Mucosa of rectum (tissue), 2 donors: ENCODE data around the gene PPHLN1.
A peak's percentile ranks its signal among the peaks of the same experiment; 100 is the strongest.

Experiments
- H3K27ac ChIP-seq, 2 donors: one replicate each; pipeline ENCODE4 v1.7.0; 2013; ENCODE audit warnings: inconsistent platforms in 2 of 2, low read depth in 2 of 2, low read length in 2 of 2
- H3K27me3 ChIP-seq, 2 donors: one replicate each; pipeline ENCODE4 v1.7.0; 2013; ENCODE audit warnings: low read length in 2 of 2; ENCODE audit not compliant: control insufficient read depth in 2 of 2, insufficient read depth in 2 of 2
- H3K36me3 ChIP-seq, 2 donors: one replicate each; pipeline ENCODE4 v1.7.0; 2013; ENCODE audit warnings: low read length in 2 of 2; ENCODE audit not compliant: control insufficient read depth in 2 of 2, insufficient read depth in 2 of 2
- H3K4me1 ChIP-seq, 2 donors: one replicate each; pipeline ENCODE4 v1.7.0; 2013; ENCODE audit warnings: low read length in 2 of 2, mild to moderate bottlenecking in 1 of 2; ENCODE audit not compliant: control insufficient read depth in 2 of 2, insufficient read depth in 2 of 2
- H3K4me3 ChIP-seq, 2 donors: one replicate each; pipeline ENCODE4 v1.7.0; 2013; ENCODE audit warnings: low read length in 2 of 2
- H3K9ac ChIP-seq, 2 donors: one replicate each; pipeline ENCODE4 v1.7.0; 2013; ENCODE audit warnings: low read length in 2 of 2, low read depth in 1 of 2, mild to moderate bottlenecking in 1 of 2
- H3K9me3 ChIP-seq, 2 donors: one replicate each; pipeline ENCODE4 v1.7.0; 2013; ENCODE audit warnings: low read length in 2 of 2; ENCODE audit not compliant: control insufficient read depth in 2 of 2
- donor health status: healthy.
- donor health status: Normal muscosa, but diverticular disease.

Gene PPHLN1

GRCh38 chr12:42450248-42450647 lies 124.3 kb downstream of the PPHLN1 start:
- Histone ChIP-seq H3K27ac (no peak overlapping the region), H3K27me3 (no peaks in the 10 kb centered on the region), H3K9me3 (no peaks in the 10 kb centered on the region), H3K4me3 (no peak overlapping the region), H3K4me1 (no peaks in the 10 kb centered on the region), H3K36me3 (peaks cover 2 to 8% of the 10 kb centered on the region in 2 donors), H3K9ac (no peak overlapping the region)

DNA sequence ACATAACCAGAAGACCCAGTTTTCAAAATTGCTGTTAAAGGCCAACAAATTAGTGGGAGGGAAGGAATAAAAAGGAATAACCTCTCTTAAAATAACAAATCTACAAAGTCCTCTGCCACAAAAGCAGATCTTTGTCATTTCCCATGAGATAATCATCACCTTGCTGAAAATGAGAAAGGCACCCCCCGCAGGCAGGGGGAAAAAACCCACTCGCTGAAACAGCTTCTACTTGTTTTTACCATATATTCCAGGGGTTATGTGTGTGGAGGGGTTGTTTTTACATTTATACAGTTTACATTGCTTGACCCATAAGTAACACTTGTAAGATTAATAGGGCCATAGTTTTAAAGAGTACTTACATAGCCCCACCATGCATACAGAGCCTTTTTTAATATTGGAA lies 132.6 kb downstream of the PPHLN1 start:
- H3K27ac ChIP-seq = no peak overlapping the region
- no peak overlapping the region for H3K9ac ChIP-seq
- H3K9me3 ChIP-seq = no peaks in the 10 kb centered on the region
- H3K36me3 ChIP-seq = no peaks in the 10 kb centered on the region
- H3K4me1 ChIP-seq = no peaks in the 10 kb centered on the region
- no peak overlapping the region for H3K4me3 ChIP-seq
- no peaks in the 10 kb centered on the region for H3K27me3 ChIP-seq

DNA sequence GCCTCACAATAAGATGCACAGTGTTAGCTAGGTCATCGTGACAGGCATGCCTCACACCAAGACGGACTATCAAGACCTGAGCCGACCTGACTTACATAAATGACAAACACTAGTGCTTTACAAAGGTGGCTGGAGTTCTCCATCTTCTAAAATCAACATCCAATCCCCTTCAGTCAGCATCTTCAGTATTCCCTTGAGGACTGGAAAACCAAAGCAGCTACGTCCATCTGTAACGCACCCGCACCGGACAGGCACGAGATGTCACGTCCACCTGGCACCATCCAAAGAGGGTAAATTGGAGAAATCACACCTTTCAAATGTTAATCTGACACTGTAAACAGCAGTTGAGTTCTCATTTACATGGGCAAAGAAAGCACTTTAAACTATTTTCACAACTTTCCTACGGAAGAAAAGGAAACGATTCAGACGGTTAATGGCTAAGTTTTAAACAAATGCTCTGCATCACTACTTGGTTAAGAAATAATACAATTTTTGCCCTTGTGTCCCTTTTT lies 133.4 kb downstream of the PPHLN1 start:
- no peaks in the 10 kb centered on the region for H3K27me3 ChIP-seq
- no peak overlapping the region for H3K27ac ChIP-seq
- no peaks in the 10 kb centered on the region for H3K9me3 ChIP-seq
- H3K4me3 ChIP-seq = no peak overlapping the region
- H3K4me1 ChIP-seq = no peaks in the 10 kb centered on the region
- no peaks in the 10 kb centered on the region for H3K36me3 ChIP-seq
- H3K9ac ChIP-seq = no peak overlapping the region

- H3K27me3 ChIP-seq = no peaks in the 10 kb centered on the region
- H3K9me3 ChIP-seq = no peaks in the 10 kb centered on the region
- H3K9ac ChIP-seq = no peak overlapping the region
- H3K27ac ChIP-seq = no peak overlapping the region
- peaks cover 0 to 4% of the 10 kb centered on the region in 2 donors for H3K36me3 ChIP-seq
- no peak overlapping the region for H3K4me3 ChIP-seq
- no peaks in the 10 kb centered on the region for H3K4me1 ChIP-seq
Observed at GRCh38 chr12:42462486-42462885, 136.5 kb downstream of the PPHLN1 start.

GRCh38 chr12:42463671-42464070 lies 137.7 kb downstream of the PPHLN1 start:
- peaks cover 0 to 4% of the 10 kb centered on the region in 2 donors for H3K36me3 ChIP-seq

DNA sequence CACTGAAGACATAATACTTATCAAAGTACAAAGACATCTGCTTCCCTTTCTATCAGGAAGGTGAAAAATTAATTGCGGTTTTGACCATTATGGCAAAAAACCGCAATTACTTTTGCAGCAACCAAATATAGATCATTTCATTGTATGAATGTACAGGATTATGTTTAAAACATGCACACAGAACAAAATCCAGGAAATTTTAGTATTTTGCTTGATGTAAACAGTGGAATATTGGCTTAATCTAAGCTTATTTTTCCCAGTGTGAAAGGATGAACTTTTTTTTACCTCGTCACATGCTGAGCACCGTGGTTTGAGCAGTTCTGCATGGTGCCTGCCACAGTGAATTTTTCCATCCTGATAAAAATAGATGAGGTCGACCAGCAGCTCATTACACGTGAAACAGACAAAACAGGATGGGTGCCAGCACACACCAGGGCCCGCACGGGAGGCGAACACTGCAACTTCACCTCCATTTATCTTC lies 142.4 kb downstream of the PPHLN1 start:
- Histone ChIP-seq H3K4me3 (no peak overlapping the region), H3K36me3 (peaks cover 0 to 4% of the 10 kb centered on the region in 2 donors), H3K9ac (no peak overlapping the region), H3K9me3 (no peaks in the 10 kb centered on the region), H3K27ac (peak overlapping the region in 1 of 2 donors; percentile 39), H3K27me3 (no peaks in the 10 kb centered on the region), H3K4me1 (no peaks in the 10 kb centered on the region)

More at GRCh38 chr12:42463671-42464070, 137.7 kb downstream of the PPHLN1 start:
- Histone ChIP-seq H3K4me1 (no peaks in the 10 kb centered on the region), H3K9ac (no peak overlapping the region), H3K27me3 (no peaks in the 10 kb centered on the region), H3K9me3 (no peaks in the 10 kb centered on the region), H3K4me3 (no peak overlapping the region), H3K27ac (no peak overlapping the region)

GRCh38 chr12:42468921-42469320 lies 143.0 kb downstream of the PPHLN1 start:
- no peaks in the 10 kb centered on the region for H3K27me3 ChIP-seq
- peaks cover 0 to 4% of the 10 kb centered on the region in 2 donors for H3K36me3 ChIP-seq
- H3K9ac ChIP-seq = no peak overlapping the region
- peak overlapping the region in 1 of 2 donors; percentile 39 for H3K27ac ChIP-seq
- H3K4me3 ChIP-seq = peak overlapping the region in 1 of 2 donors; percentile 51
- H3K9me3 ChIP-seq = no peaks in the 10 kb centered on the region
- no peaks in the 10 kb centered on the region for H3K4me1 ChIP-seq

DNA sequence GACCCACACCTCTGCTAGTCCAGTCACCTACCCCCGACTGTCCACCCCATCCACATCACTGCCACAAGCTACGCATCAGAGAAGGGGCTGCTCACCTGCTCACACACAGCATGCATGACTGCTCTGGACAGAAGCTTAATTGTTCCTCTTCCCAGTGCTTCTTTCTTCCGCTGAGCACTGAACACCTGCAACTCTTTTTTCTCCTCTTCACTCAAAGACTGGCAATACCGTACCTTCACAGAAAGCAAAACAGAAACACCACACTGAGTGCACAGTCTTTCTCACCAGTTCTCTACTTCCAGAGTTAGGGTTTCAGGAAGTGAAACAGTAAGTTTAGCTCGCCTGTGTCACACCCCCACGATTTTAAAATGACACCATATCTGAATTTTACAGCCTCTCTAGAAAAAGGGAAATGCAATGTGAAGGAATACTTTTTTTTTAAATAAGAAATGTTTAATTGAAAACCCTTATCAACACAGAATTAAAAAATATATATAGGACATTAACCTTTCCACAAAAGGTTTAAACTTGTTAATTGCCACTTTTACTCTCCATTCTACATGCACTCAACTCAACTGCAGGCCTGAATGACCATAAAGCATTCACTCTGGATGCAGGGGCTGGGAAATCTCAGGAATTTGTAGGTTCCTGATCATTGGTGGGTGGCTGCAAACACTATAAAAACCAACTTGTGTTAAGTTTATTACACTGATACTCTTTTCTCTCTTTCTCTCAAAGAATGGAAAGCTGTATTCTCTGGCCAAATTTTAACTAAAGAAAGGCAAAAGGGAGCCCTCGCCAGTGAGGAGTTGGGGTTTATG lies 143.6 kb downstream of the PPHLN1 start:
- Histone ChIP-seq H3K4me3 (peak overlapping the region in 1 of 2 donors; percentile 51), H3K9me3 (no peaks in the 10 kb centered on the region), H3K27ac (peak overlapping the region in 1 of 2 donors; percentile 39), H3K27me3 (no peaks in the 10 kb centered on the region), H3K4me1 (no peaks in the 10 kb centered on the region), H3K36me3 (peaks cover 0 to 4% of the 10 kb centered on the region in 2 donors), H3K9ac (no peak overlapping the region)

DNA sequence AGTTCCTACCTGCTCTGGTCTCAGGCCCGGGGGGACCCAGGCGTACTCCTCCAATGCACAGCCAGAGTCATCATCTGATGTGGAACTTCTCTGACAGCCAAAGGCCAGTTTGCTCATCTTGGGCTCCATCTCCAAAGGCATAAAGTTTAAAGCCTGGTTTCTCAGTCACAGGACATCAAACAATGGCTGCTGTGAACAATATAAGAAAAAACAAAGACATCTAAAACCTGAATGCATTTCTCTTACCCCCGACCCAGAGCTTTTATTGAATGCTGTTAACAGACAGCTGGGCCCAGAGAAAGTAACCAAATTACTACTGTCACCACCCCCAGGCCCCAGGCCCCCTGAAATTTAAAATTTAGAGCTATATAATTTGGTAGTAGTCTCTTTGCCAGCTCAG lies 146.4 kb downstream of the PPHLN1 start:
- Histone ChIP-seq H3K27ac (no peak overlapping the region), H3K27me3 (no peaks in the 10 kb centered on the region), H3K4me3 (no peak overlapping the region), H3K9me3 (no peaks in the 10 kb centered on the region), H3K4me1 (no peaks in the 10 kb centered on the region), H3K9ac (no peak overlapping the region), H3K36me3 (no peaks in the 10 kb centered on the region)

GRCh38 chr12:42473130-42473529 lies 147.2 kb downstream of the PPHLN1 start:
- Histone ChIP-seq H3K9ac (no peak overlapping the region), H3K27me3 (no peaks in the 10 kb centered on the region), H3K9me3 (no peaks in the 10 kb centered on the region), H3K27ac (no peak overlapping the region), H3K4me1 (no peaks in the 10 kb centered on the region), H3K36me3 (no peaks in the 10 kb centered on the region), H3K4me3 (no peak overlapping the region)
